GM19438 (cell line): ENCODE measurements around the gene RADIL.
"Not testable (repeated sequence)": the region's sequence is repeated elsewhere in the genome, so short reads cannot be mapped to it uniquely, and the experiment has no call there.

ENCODE experiments used
- ATAC-seq: cut with Tn5 transposase; IDR thresholded peaks from one replicate; pipeline ENCODE4 v1.9.1; 2021; ENCODE audit warnings: low read depth; ENCODE audit not compliant: unreplicated experiment

Gene RADIL

DNA sequence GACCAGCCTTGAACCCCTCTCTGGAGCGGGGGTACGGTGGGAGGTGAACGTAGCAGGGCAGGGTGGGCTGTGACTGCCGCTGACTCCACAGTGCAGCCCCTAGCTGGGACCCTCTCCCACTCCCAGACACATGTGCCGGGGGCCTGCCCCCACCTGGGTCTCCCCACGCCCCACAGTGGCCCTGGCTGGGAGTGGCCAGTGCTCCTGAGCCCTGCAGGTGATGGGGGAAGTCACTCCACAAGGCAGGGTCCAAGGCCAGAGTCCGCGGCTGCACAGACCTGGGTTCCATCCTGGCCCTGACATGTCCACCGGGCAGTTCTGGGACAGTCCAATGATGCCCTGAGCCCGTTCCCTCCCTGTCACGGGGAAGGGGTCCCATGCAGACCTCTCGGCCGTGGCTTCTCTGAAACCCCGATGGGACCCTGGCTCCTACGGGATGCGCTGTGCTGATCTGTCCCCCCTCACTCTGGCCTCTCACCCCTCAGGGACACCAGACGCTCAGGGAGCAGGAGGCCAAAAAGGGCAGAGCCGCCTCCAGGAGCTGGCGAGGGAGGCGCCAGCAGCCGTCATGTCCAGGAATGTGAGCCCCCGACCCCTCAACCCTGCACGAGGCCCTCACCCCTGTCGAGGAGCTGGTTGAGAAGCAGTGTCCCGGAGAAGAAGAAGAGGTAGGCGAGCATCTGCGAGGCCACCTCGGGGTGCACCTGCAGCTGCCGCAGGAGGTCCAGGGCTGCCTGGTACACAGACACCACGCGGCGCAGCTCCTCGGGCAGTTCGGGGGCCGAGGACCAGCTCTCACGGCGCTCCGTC, 67.7 kb downstream of the RADIL start:
- ATAC-seq = no peak

DNA sequence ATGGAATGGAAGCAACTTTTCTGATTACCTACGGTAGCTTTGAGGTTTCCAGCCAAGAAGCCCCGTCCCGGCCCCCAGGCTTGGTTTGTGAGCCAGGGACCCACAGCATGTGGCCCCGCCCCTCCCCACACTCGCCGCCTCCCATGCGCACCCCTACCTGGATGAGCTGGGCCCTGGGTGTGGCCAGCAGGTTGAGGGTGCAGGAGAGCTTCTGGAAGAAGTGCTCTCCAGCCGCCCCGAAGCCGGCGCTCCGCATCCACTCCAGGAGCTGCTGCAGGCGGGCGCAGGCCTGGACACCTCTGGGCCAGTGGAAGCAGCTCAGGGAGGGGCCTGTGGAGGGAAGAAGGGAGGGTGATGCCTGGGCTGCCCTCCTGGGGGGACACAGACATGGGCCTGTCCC, 68.4 kb downstream of the RADIL start:
- no peak for ATAC-seq

DNA sequence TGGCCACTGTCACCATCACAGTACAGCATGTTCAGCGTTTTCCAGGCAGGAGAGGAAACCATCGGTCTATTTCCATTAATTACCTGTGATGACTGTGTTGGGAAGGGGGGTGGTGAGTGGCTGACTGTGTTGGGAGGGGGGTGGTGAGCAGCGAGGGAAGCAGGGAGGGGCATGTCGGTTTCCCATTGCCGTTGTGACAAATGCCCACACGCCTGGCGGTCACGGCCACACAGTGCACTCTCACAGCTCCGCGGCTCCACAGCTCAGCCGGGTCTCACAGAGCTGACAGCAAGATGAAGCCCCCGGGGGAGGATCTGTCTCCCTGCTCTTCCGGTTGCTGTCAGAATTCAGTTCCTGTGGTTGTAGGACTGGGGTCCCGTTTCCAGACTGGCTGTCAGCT, 69.1 kb downstream of the RADIL start:
- no peak for ATAC-seq

DNA sequence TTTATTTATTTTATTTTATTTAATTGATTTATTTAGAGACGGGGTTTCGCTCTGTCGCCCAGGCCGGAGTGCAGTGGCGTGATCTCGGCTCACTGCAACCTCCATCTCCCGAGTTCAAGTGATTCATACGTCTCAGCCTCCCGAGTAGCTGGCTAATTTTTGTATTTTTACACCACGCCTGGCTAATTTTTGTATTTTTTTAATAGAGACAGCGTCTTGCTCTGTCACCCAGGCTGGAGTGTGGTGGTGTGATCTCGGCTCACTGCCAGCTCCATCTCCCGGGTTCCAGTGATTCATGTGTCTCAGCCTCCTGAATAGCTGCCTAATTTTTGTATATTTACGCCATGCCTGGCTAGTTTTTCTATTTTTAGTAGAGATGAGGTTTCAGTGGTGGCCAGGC, 73.8 kb downstream of the RADIL start:
- no peak for ATAC-seq

DNA sequence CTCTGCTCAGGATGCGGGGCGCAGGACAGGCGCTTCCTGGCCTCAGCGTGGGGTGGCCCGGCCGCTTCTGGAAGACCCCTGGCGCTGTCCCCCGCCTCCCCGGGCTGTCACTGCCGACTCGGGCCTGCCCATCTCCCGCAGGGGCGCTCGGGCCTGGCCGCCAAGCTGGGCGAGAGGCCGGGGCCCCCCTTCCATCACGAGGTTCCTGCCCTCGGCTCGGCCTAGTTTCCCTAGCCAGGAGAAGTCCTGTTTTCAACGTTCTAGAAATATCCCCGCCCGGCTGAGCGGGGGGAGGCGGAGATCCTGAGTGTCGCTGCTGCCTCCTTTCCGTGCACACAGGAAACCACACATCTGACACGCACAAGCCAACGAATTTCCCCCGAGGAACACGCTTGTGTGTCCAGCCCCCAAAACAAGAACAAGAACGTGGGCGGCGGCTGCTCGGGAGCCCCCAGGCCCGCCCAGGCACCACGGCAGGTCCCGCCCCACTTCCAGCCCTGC, 74.4 kb downstream of the RADIL start:
- no peak for ATAC-seq

DNA sequence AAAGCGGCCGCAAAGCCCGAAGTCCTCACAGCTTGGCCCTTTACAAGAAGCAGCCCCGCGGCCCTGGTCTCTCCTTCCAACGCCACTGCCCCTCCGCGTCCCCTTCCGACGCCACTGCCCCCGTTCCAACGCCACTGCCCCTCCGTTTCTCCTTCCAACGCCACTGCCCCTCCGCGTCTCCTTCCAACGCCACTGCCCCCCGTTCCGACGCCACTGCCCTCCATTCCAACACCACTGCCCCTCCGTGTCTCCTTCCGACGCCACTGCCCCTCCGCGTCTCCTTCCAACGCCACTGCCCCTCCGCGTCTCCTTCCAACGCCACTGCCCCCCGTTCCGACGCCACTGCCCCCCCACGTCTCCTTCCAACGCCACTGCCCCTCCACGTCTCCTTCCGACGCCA, 75.0 kb downstream of the RADIL start:
- ATAC-seq = no peak

DNA sequence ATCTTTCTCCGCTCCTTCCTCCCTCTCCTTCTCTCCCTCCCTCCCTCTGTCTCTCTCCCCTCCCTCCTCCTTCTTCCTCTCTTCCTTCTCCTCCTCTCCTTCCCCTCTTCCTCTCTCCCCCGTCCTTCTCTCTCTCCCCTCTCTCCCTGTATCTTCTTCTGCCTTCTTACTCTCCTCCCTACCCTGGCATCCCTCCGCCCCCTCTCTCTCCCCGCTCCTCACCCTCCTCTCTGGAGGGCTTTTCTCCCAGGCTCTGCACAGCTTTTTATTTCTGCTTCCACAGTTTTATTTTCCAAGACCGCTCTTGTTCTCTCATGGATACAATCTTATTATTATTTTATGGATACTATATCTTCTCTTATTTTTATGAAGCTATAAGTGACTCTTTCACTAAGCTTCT, 75.5 kb downstream of the RADIL start:
- ATAC-seq = no peak

DNA sequence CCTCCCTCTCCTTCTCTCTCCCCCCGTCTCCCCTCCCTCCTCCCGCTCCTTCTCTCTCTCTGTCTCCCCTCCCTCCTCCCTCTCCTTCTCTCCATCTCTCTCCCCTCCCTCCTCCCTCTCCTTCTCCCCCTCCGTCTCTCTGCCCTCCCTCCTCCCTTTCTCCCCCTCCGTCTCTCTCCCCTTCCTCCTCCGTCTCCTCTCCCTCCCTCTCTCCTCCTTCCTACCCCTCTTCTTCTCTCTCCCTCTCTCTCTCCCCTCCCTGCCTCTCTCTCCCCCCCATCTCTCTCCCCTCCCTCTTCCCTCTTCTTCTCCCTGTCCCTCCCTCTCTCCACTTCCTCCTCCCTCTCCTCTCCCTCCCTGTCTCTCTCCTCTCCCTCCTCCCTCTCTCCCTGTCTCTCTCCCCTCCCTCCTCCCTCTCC, 75.9 kb downstream of the RADIL start:
- ATAC-seq = no peak

DNA sequence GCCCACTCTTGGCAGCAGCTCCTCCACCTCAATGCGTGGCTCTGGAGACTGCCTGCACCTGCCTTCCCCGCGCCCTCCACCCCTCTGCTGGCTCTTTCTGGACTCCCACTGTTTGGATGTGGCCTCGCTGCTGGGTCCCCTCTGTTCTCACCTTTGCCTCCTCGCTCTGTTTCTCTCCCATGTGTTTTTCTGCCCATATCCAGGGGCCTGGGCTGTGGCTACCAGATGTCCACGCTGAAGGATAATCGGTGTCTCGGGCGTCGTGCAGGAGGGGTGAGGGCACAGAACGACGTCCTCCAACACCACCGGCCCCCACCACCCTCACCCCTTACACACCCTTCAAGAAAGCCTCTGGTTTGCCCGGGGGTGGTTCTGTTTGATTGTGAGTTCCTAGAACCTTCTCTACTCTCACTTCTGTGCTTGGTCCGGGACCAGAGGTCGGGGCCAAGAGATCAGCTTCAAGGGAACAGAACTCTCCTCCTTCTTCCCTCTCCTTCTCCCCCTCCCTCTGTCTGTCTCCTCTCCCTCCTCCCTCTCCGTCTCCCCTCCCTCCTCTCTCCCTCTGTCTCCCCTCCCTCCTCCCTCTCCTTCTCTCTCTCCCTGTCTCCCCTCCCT, 76.4 kb downstream of the RADIL start:
- no peak for ATAC-seq

DNA sequence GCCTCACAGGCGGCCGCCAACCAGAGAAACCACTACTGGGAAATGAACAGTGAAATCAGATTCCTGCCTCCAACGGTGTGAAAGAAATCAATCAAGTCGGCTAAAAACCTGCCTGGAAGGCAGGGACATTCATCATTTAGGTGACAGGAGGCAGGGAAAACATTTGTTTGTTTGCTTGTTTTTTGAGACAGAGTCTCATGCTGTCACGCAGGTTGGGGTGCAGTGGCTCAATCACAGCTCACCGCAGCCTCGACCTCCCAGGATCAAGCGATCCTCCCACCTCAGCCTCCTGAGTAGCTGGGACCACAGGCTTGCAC, 77.6 kb downstream of the RADIL start:
- ATAC-seq = no peak

DNA sequence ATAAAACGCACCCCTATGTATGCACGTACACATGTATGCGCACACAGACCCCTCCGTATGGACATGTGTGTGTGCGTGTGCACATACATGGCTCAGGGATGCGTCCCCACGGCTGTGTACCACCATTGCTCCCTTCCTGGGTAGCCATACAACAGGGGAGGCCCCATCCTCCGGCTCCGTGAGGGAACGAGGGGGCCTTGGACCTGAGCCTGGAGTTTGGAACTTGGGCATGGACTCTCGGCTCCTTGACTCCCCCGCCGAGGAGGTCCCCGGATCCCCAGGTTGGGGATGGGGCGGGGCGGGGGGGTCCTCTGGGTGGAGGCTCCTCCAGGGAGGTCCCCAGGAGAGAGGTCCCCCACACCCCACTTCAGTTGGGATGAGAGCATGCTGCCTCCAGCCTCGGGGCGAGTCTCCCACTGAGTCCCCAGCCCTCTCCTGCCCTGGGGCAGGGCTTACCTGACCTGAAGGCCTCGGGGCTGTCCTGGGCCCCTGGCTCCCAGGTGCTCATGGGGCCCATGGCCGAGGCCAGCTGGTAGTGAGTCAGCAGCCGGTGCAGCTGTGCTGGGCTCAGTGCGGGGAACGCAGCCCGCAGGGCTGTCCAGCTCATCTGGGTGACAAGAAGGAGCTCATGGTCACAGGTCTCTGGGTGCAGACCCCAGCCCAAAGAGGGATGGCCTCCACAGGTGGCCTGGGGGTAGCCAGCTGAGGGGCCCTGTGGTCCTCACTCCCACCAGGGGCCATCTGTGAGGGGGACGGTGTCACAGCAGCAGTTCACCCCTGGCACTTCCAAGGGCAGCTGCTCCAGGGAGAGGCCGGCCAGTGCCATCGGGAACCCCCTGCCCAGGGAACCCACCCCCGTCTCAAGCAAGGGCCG, 78.2 kb downstream of the RADIL start:
- no peak for ATAC-seq

DNA sequence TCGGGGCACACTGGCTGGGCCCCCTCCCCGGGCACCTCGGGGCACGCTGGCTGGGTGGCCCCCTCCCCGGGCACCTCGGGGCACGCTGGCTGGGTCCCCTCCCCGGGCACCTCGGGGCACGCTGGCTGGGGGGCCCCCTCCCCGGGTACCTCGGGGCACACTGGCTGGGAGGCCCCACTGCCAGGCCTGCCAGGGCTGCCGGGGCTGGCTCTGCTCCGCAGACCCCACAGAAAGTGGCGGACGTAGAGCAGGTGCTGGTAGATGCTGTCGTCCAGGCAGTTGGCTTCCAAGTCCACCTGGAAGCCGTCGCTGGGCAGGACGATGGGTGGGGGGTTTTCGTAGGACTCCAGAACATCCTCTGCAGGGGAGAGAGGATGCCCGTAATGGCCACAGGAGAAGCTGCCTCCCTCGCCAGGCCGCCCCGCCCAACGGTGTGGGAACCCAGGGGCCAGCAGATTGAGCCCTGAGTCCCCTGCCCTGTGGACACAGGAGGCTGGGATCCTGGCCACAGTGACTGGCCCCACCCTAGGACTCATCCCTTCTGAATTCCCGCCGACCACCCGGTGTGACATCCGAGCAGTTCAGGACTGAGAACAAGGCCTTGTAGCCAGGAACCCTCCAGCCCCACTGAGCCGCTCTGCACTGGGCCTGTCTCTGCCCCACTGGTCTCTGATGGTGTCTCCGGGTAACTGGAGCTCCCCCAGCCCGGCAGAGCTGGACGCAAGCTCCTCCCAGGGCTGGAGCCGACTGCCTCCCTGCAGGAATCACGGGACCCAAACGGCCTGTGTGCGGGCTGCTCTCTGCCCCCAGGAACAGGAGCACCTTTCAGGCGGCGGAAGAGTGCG, 79.9 kb downstream of the RADIL start:
- ATAC-seq = no peak

DNA sequence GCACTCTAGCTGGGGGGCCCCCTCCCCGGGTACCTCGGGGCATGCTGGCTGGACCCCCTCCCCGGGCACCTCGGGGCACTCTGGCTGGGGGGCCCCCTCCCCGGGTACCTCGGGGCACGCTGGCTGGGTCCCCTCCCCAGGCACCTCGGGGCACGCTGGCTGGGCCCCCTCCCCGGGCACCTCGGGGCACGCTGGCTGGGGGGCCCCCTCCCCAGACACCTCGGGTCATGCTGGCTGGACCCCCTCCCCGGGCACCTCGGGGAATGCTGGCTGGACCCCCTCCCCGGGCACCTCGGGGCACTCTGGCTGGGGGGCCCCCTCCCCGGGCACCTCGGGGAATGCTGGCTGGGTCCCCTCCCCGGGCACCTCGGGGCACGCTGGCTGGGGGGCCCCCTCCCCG, 80.9 kb downstream of the RADIL start:
- ATAC-seq = not testable (repeated sequence)

DNA sequence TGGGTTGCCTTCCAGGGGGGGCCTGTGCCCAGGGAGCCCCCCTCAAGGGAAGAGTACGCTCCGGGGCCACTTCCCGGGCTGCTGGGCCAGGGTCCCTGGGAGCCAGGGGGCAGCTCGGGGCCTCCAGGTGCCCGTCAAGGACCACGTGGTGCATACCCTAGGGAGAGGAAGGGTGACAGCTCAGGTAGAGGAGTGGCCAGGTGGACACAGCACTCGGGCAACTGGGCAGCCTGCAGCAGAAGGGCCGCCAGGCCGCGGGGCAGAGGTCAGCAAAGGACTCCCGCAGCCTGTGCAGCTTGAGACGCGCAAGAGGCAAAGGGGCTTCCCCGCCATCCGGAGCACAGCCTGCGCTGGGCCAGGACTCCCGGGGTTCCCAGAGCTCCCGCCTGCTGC, 81.7 kb downstream of the RADIL start:
- no peak for ATAC-seq

DNA sequence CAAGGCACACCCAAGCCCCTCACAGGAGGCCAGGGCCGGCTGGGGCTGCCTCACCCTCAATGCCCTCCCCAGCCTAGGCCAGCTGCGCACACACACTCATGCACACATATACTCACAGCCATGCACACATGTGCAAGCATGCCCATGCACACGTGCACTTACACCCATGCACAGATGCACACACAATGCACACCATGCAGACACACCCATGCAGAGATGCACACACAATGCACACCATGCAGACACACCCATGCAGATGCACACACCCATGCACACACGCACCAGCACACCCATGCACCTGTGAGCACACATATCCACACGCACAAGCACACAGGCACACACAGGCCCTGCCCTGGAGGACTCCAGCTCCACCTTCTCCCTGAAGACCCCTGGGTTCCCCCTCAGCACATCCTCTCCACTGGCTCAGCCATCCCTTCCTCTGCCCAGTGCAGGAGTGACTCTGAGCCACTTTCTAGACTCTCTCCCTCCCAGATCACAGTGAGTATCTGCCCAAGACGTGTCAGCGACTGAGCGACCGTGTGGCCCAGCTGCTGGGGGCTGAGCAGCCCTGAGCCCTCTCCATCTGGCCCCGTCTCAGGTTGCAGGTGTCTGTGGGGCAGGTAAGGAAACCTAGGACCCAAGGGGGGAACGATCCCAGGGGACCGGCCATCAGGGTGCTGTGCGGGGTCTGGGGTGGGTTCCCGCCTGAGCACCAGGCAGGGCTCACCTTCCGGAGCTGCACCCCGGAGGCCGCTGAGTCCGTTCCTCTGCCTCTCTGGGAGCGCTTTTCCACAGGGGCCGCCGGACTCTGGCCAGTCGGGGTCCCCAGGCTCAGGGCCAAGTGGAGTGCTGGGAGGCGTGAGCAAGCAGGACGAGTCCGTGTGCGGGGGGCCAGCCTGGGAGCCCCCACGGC, 82.3 kb downstream of the RADIL start:
- no peak for ATAC-seq

DNA sequence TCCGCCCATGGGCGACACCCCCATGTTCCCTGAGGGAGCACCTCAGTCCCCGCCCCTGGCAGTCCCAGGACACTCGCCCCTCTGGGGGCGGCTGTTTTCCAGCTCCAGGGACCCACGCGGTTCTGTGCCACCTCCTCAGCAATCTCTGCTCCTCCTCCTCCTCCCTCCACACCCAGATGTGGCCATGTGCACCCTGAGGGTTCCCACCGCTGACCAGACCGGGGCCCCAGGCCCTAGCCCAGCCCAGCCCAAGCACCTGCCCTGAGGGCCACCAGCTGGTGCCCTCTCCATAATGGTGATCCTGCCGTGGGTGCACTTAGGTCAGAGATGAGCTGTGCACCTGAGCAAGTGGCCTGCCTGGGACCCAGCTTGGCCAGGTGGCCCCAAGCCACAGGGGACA, 83.0 kb downstream of the RADIL start:
- ATAC-seq = no peak

DNA sequence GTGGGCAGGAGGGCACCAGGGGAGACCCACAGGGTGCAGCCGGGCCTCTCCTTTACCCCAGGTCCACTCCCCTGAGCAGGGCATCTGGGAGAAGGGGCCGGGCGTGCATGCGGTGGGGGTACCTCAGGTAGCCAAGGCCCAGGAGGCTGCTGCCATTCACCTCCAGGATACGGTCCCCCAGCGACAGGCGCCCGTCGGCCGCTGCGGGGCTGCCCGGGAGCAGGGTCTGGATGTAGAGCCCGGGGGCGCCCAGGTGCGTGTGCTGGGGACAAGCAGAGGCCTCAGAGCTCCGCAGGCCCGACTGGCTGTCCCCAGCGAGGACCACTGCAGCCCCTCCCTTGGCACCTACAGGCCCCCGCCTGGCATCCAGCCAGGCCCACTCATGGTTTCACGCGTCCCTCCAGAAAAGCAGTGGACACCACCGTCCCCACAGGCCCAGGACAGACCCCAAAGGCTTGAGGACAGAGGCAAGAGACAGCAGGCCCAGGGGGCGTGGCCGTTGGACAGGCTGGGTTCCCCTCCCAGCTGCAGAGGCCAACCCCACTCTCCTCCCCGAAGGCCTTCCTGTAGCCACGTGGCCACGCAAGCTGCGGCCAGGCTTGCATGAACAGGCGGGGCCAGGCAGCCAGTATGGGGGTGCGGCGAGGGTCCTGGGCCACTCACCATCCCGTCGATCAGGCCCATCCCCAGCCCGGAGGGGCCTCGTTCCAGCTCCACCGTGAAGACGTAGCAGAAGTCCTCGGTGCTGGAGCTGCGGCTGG, 83.8 kb downstream of the RADIL start:
- no peak for ATAC-seq

DNA sequence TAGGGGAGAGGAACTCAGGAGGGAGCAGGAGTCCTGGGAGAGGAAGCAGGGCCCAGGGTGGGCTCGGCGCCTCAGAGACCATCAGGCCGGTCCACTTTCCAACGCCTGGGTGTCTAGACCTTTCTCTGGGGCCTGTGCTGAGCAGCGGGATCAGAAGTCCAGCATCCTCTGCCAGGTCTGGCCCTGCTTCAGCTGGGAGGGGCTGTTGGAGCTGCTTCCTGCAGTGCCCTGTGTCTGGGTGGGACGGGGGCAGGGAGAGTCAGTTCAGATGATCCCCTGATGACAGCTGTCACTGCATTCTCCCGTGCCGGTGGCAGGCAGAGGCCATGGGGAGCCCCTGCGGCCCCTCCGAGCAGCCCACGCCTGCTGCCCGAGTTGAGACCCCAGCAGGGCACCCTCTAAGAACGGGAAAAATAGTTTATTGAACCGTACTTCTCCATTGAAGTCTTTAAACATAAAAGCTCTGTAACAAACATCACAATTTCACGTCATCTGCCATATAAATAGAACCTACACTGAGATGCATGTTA, 84.7 kb downstream of the RADIL start:
- ATAC-seq = no peak
